Measurements from ENCODE around the gene TXNDC11. TPM values are rescaled to one million over a fixed set of nuclear protein-coding genes. Genes with fewer than 3 reads are reported as not detected.

TXNDC11 gene
- total RNA-seq, 6 experiments from 2014 or later = 43.2 to 63.3 (median 54.0) TPM

- no peak overlapping the region for H3K27ac ChIP-seq
- 29% methylated on average over 1 of the region's 25 CpGs for WGBS (ENCODE audit: insufficient coverage, low coverage, low lambda C conversion rate, missing lambda C conversion rate)
- no peak for ATAC-seq
Observed at GRCh38 chr16:11673091-11674000, 69.3 kb downstream of the TXNDC11 start.

GRCh38 chr16:11672206-11673090 lies 70.2 kb downstream of the TXNDC11 start:
- intact Hi-C loops (cut with DNase I) = no loop called here
- peaks cover 0 to 8% (median 0%) of the 10 kb centered on the region in 4 donors for H3K36me3 ChIP-seq
- peaks cover 0 to 15% (median 0%) of the 10 kb centered on the region in 4 donors for H3K4me1 ChIP-seq
- WGBS (ENCODE audit: insufficient coverage, low coverage, low lambda C conversion rate, missing lambda C conversion rate) = 74% methylated on average over 14 of the region's 25 CpGs
- ATAC-seq (peak in 1 of 4 donors; percentile 0), DNase-seq (peak in 1 of 3 donors; percentile 35)
- no peaks in the 10 kb centered on the region for H3K27me3 ChIP-seq
- peak overlapping the region in 2 of 3 donors; percentile 3 to 29 for H3K27ac ChIP-seq
- TF ChIP-seq CTCF (IDR thresholded peaks at IDR 0.05) (no peak), POLR2A (IDR thresholded peaks at IDR 0.05) (no peak)
- no peaks in the 10 kb centered on the region for H3K9me3 ChIP-seq
- H3K4me3 ChIP-seq = no peak overlapping the region

More at GRCh38 chr16:11673091-11674000, 69.3 kb downstream of the TXNDC11 start:
- Histone ChIP-seq H3K4me1 (peaks cover 0 to 20% (median 0%) of the 10 kb centered on the region in 4 donors), H3K9me3 (no peaks in the 10 kb centered on the region), H3K4me3 (no peak overlapping the region), H3K27me3 (no peaks in the 10 kb centered on the region), H3K36me3 (peaks cover 0 to 17% (median under 1%) of the 10 kb centered on the region in 4 donors)
- intact Hi-C loops (cut with DNase I) = no loop called here
- TF ChIP-seq POLR2A (IDR thresholded peaks at IDR 0.05) (no peak), CTCF (IDR thresholded peaks at IDR 0.05) (no peak)
- peak in 1 of 3 donors; percentile 43 for DNase-seq

GRCh38 chr16:11671676-11672075 lies 71.0 kb downstream of the TXNDC11 start:
- intact Hi-C loops (cut with DNase I) = no loop called here
- Histone ChIP-seq H3K4me1 (peaks cover 0 to 13% (median 0%) of the 10 kb centered on the region in 4 donors), H3K27ac (no peak overlapping the region), H3K36me3 (peaks cover 0 to 4% (median 0%) of the 10 kb centered on the region in 4 donors), H3K4me3 (no peak overlapping the region), H3K27me3 (no peaks in the 10 kb centered on the region), H3K9me3 (no peaks in the 10 kb centered on the region)
- DNase-seq = no peak
- WGBS (ENCODE audit: insufficient coverage, low coverage, low lambda C conversion rate, missing lambda C conversion rate) = 100% methylated on average over 1 of the region's 8 CpGs
- TF ChIP-seq CTCF (IDR thresholded peaks at IDR 0.05) = no peak
- TF ChIP-seq POLR2A (IDR thresholded peaks at IDR 0.05) = no peak
- no peak for ATAC-seq

- H3K36me3 ChIP-seq = peaks cover 0 to under 1% (median 0%) of the 10 kb centered on the region in 4 donors
- DNase-seq (no peak), ATAC-seq (no peak)
- intact Hi-C loops (cut with DNase I) = no loop called here
- H3K27ac ChIP-seq = no peak overlapping the region
- TF ChIP-seq CTCF (IDR thresholded peaks at IDR 0.05) (no peak), POLR2A (IDR thresholded peaks at IDR 0.05) (no peak)
- no peak overlapping the region for H3K4me3 ChIP-seq
- H3K27me3 ChIP-seq = no peaks in the 10 kb centered on the region
- no CpG with 5 or more reads among the region's 2 CpGs for WGBS (ENCODE audit: insufficient coverage, low coverage, low lambda C conversion rate, missing lambda C conversion rate)
- no peaks in the 10 kb centered on the region for H3K9me3 ChIP-seq
- H3K4me1 ChIP-seq = peaks cover 0 to 13% (median 0%) of the 10 kb centered on the region in 4 donors
Observed at GRCh38 chr16:11671271-11671670, 71.4 kb downstream of the TXNDC11 start.
